K562 (cell line): ENCODE results near the gene G6PC3. TPM values are rescaled to one million over a fixed set of nuclear protein-coding genes. Genes with fewer than 3 reads are reported as not detected.

ENCODE experiments used
- ELF4 ChIP-seq: fragments of 450-650 bp; formaldehyde crosslinking; IDR thresholded peaks from 2 replicates; pipeline ENCODE4 v1.4.0; 2022; ENCODE audit warnings: missing genetic modification characterization
- ERF ChIP-seq: fragments of 450-650 bp; formaldehyde crosslinking; IDR thresholded peaks from 2 replicates; pipeline ENCODE4 v1.4.0; 2020; ENCODE audit warnings: mild to moderate bottlenecking, mixed read lengths
- ETS2 ChIP-seq: IDR thresholded peaks from 2 replicates; pipeline ENCODE4 v1.6.1; 2016; ENCODE audit warnings: borderline replicate concordance, missing genetic modification characterization, mild to moderate bottlenecking, moderate library complexity, missing compliant biosample characterization; ENCODE audit not compliant: poor library complexity, severe bottlenecking
- FOS ChIP-seq: IDR thresholded peaks from 3 replicates; pipeline ENCODE4 v1.6.1; 2011; ENCODE audit not compliant: insufficient read length; ENCODE audit errors: extremely low read depth
- GTF2F1 ChIP-seq: IDR thresholded peaks from 2 replicates; pipeline ENCODE4 v1.6.1; 2011; ENCODE audit warnings: low read depth, low read length, improper control_type of control experiment
- HDGF ChIP-seq: fragments of 450-650 bp; IDR thresholded peaks from 2 replicates; pipeline ENCODE4 v1.6.1; 2016
- MTA2 ChIP-seq: fragments of 450-650 bp; IDR thresholded peaks from 2 replicates; pipeline ENCODE4 v1.6.1; 2016; ENCODE audit warnings: low read depth
- NR4A1 ChIP-seq, 2 experiments: fragments of 250-450 bp in 1 of 2; fragments of 450-650 bp in 1 of 2; sonication (Bioruptor Pico) in 1 of 2; IDR thresholded peaks; 2 replicates each; pipeline versions ENCODE4 v1.4.0 to v1.6.1; 2016 to 2020; ENCODE audit warnings: mild to moderate bottlenecking in 2 of 2, missing compliant biosample characterization in 1 of 2, missing genetic modification characterization in 1 of 2, moderate library complexity in 1 of 2
- RBM14 ChIP-seq: fragments of 200-400 bp; formaldehyde crosslinking; IDR thresholded peaks from 2 replicates; pipeline ENCODE4 v1.6.1; 2018; ENCODE audit warnings: low read depth, mild to moderate bottlenecking, low read length, moderate library complexity, borderline replicate concordance; ENCODE audit not compliant: insufficient read depth
- TAL1 ChIP-seq: fragments of 450-650 bp; IDR thresholded peaks from 2 replicates; pipeline ENCODE4 v1.6.1; 2016; ENCODE audit warnings: mild to moderate bottlenecking
- ZNF197 ChIP-seq: fragments of 200-800 bp; sonication (Bioruptor generic); IDR thresholded peaks from 2 replicates; pipeline ENCODE4 v1.6.1; 2016; ENCODE audit warnings: low read depth, missing genetic modification characterization, missing compliant biosample characterization
- ZNF780A ChIP-seq: fragments of 250-450 bp; sonication (Bioruptor Pico); IDR thresholded peaks from 2 replicates; pipeline ENCODE4 v1.5.0; 2021; ENCODE audit warnings: mild to moderate bottlenecking
- polyA plus RNA-seq, 8 experiments: library from polyadenylated mRNA; depleted of rRNA in 4 of 8; stranded (reverse) in 5 of 8; unstranded in 3 of 8; fragments of >200 nt; fragmentation: Nextera tagmentation in 2 of 8; fragmentation: Illumina TruSeq in 1 of 8; extraction: Ambion mirVana in 2 of 8; extraction: Trizol in 1 of 8; gene quantifications; 2 replicates each; pipeline versions ENCODE4 v1.2.1 to v1.2.3, GENCODE V29; 2011 to 2014; ENCODE audit warnings: inconsistent platforms in 1 of 8, missing spikeins in 1 of 8
- total RNA-seq, 7 experiments: library from RNA; depleted of rRNA in 6 of 7; stranded (reverse); fragments of >200 nt in 6 of 7; fragmentation: Illumina TruSeq in 2 of 7; extraction: Trizol in 2 of 7; gene quantifications; 2 replicates each; pipeline versions ENCODE4 v1.2.1 to v1.2.3, GENCODE V29; 2011 to 2021; ENCODE audit warnings: low replicate concordance in 1 of 7
- TF ChIP-seq, protein P1 (sequence below): sonication (generic); formaldehyde crosslinking; IDR thresholded peaks from 2 replicates; pipeline ENCODE4 v1.8.1; 2023; ENCODE audit warnings: mild to moderate bottlenecking, missing genetic modification reagents, moderate library complexity
- TF ChIP-seq, protein P2 (sequence below): fragments of 450-650 bp; IDR thresholded peaks from 2 replicates; pipeline ENCODE4 v1.6.1; 2016; ENCODE audit warnings: borderline replicate concordance
- TF ChIP-seq, protein P3 (sequence below), 2 experiments: fragments of 450-650 bp in 1 of 2; sonication (generic) in 1 of 2; formaldehyde crosslinking in 1 of 2; IDR thresholded peaks; 2 replicates each; pipeline versions ENCODE4 v1.7.1 to v1.9.0; 2016 to 2022; ENCODE audit warnings: inconsistent platforms in 1 of 2, mild to moderate bottlenecking in 1 of 2, missing genetic modification reagents in 1 of 2

The G6PC3 gene
- total and polyA plus RNA-seq, 9 of the 15 experiments (the other 6 are each of a cell fraction or from before 2014, with no cell fraction given) = 10.4 to 57.8 (median 31.1) TPM

DNA sequence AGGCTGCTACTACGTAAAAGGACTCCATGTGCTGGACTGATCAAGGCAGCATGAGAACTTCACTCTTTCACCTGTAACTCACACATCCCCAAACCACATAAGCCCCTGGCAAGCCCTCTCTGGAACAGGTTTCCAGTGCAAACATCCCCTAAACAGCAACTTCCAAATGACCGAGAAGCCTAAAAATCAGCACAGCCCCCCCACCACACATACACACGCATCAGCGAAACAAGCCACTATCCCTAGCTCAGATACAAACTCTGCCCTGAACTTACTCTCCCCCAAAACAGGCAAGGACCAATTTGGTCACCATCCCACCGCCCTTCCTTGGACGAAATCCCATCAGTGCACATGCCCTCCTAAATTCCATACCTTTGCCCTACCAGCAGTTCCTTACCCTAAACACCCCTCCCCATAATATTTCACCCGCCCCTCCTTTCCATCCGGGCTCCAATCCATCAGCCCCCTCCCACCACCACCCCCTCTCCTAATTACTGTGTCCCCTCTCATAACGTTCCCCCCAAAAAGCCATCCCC, 4.8 kb upstream of the G6PC3 start (continued):
- no peak for TF ChIP-seq GTF2F1
- TF ChIP-seq MTA2 = no peak
- no peak for TF ChIP-seq ZNF197
- TF ChIP-seq RBM14 = no peak
- TF ChIP-seq FOS = no peak
- no peak for TF ChIP-seq ZNF780A
- TF ChIP-seq, protein P1, sequence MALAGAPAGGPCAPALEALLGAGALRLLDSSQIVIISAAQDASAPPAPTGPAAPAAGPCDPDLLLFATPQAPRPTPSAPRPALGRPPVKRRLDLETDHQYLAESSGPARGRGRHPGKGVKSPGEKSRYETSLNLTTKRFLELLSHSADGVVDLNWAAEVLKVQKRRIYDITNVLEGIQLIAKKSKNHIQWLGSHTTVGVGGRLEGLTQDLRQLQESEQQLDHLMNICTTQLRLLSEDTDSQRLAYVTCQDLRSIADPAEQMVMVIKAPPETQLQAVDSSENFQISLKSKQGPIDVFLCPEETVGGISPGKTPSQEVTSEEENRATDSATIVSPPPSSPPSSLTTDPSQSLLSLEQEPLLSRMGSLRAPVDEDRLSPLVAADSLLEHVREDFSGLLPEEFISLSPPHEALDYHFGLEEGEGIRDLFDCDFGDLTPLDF (CRISPR knock-in tag) = no peak
- 0 out of 2 replicates have a peak, but pooled peaks have one; percentile 42 for TF ChIP-seq ELF4
- TF ChIP-seq, protein P2, sequence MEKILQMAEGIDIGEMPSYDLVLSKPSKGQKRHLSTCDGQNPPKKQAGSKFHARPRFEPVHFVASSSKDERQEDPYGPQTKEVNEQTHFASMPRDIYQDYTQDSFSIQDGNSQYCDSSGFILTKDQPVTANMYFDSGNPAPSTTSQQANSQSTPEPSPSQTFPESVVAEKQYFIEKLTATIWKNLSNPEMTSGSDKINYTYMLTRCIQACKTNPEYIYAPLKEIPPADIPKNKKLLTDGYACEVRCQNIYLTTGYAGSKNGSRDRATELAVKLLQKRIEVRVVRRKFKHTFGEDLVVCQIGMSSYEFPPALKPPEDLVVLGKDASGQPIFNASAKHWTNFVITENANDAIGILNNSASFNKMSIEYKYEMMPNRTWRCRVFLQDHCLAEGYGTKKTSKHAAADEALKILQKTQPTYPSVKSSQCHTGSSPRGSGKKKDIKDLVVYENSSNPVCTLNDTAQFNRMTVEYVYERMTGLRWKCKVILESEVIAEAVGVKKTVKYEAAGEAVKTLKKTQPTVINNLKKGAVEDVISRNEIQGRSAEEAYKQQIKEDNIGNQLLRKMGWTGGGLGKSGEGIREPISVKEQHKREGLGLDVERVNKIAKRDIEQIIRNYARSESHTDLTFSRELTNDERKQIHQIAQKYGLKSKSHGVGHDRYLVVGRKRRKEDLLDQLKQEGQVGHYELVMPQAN = peak; percentile 61; the same call in 1 of the 2 replicates
- no peak for TF ChIP-seq NR4A1 (CRISPR knock-in tag; IDR thresholded peaks at IDR 0.05)
- no peak for TF ChIP-seq NR4A1 (tag; IDR thresholded peaks at IDR 0.05)
- TF ChIP-seq, protein P3, sequence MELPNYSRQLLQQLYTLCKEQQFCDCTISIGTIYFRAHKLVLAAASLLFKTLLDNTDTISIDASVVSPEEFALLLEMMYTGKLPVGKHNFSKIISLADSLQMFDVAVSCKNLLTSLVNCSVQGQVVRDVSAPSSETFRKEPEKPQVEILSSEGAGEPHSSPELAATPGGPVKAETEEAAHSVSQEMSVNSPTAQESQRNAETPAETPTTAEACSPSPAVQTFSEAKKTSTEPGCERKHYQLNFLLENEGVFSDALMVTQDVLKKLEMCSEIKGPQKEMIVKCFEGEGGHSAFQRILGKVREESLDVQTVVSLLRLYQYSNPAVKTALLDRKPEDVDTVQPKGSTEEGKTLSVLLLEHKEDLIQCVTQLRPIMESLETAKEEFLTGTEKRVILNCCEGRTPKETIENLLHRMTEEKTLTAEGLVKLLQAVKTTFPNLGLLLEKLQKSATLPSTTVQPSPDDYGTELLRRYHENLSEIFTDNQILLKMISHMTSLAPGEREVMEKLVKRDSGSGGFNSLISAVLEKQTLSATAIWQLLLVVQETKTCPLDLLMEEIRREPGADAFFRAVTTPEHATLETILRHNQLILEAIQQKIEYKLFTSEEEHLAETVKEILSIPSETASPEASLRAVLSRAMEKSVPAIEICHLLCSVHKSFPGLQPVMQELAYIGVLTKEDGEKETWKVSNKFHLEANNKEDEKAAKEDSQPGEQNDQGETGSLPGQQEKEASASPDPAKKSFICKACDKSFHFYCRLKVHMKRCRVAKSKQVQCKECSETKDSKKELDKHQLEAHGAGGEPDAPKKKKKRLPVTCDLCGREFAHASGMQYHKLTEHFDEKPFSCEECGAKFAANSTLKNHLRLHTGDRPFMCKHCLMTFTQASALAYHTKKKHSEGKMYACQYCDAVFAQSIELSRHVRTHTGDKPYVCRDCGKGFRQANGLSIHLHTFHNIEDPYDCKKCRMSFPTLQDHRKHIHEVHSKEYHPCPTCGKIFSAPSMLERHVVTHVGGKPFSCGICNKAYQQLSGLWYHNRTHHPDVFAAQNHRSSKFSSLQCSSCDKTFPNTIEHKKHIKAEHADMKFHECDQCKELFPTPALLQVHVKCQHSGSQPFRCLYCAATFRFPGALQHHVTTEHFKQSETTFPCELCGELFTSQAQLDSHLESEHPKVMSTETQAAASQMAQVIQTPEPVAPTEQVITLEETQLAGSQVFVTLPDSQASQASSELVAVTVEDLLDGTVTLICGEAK (IDR thresholded peaks at IDR 0.05) = peak; percentile 46; the same call in 1 of the 2 replicates
- TF ChIP-seq, protein P3 (CRISPR knock-in tag; IDR thresholded peaks at IDR 0.05) = no peak
- TF ChIP-seq TAL1 = no peak
- no peak for TF ChIP-seq ETS2
- TF ChIP-seq ERF = no peak
- TF ChIP-seq HDGF = 0 out of 2 replicates have a peak, but pooled peaks have one; percentile 56
